ENCODE measurements around the gene ZNF350. TPM values are rescaled to one million over a fixed set of nuclear protein-coding genes. Genes with fewer than 3 reads are reported as not detected.
"Not testable (repeated sequence)": the region's sequence is repeated elsewhere in the genome, so short reads cannot be mapped to it uniquely, and the experiment has no call there.

The ZNF350 gene
- total RNA-seq, 1 donor from 2014 or later = 8.6 TPM

DNA sequence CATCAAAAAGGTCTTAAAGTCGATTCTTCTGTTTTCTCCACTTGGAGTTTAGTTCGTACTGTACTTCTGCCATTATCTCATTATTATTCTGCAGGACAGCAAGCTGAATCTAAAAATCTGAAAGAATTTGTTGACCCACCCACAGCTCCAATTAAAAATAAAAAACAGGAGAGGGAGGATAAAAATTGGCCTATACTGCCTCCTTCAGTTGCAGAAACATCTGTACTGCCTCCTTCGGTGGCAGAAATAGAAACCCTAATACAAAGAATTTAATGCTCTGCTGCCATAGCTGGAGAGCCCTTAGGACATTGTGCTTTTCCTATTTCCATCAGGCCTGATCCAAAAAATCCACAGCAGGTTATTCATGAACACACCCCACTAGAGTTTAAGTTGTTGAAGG lies 9.8 kb downstream of the ZNF350 start:
- H3K4me1 Mint-ChIP-seq (ENCODE audit: low read depth, unreplicated experiment) = no peaks in the 10 kb centered on the region
- no peaks in the 10 kb centered on the region for H3K27me3 Mint-ChIP-seq (ENCODE audit: low read depth, unreplicated experiment)
- FAIRE-seq = no peak
- Histone ChIP-seq H3K9ac (ENCODE audit: low read length) (no peak overlapping the region), H4K20me1 (ENCODE audit: insufficient read depth, low read length) (no peaks in the 10 kb centered on the region), H3K4me2 (ENCODE audit: low read length) (no peak overlapping the region), H3K4me3 (ENCODE audit: insufficient read depth, low read depth, low read length) (no peak overlapping the region), H3K36me3 (ENCODE audit: insufficient read depth, low read length) (peaks cover 4% of the 10 kb centered on the region), H3K27ac (ENCODE audit: low read depth, low read length) (no peak overlapping the region), H3K79me2 (ENCODE audit: insufficient read depth, low read length) (peaks cover 37% of the 10 kb centered on the region), H3K4me1 (ENCODE audit: insufficient read depth, low read length) (no peaks in the 10 kb centered on the region), H3K27me3 (ENCODE audit: insufficient read depth, low read length) (no peaks in the 10 kb centered on the region), H2AFZ (ENCODE audit: low read depth, low read length) (no peak overlapping the region), H3K9me3 (ENCODE audit: insufficient read depth, low read depth, low read length) (peaks cover 23% of the 10 kb centered on the region)
- peaks cover 56% of the 10 kb centered on the region for H3K36me3 Mint-ChIP-seq (ENCODE audit: low read depth, unreplicated experiment)
- peaks cover 43% of the 10 kb centered on the region for H3K9me3 Mint-ChIP-seq (ENCODE audit: unreplicated experiment)
- TF ChIP-seq, protein P1, sequence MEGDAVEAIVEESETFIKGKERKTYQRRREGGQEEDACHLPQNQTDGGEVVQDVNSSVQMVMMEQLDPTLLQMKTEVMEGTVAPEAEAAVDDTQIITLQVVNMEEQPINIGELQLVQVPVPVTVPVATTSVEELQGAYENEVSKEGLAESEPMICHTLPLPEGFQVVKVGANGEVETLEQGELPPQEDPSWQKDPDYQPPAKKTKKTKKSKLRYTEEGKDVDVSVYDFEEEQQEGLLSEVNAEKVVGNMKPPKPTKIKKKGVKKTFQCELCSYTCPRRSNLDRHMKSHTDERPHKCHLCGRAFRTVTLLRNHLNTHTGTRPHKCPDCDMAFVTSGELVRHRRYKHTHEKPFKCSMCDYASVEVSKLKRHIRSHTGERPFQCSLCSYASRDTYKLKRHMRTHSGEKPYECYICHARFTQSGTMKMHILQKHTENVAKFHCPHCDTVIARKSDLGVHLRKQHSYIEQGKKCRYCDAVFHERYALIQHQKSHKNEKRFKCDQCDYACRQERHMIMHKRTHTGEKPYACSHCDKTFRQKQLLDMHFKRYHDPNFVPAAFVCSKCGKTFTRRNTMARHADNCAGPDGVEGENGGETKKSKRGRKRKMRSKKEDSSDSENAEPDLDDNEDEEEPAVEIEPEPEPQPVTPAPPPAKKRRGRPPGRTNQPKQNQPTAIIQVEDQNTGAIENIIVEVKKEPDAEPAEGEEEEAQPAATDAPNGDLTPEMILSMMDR (IDR thresholded peaks at IDR 0.05; ENCODE audit: insufficient read depth, low read depth, low read length) = no peak
- TF ChIP-seq EZH2 (IDR thresholded peaks at IDR 0.05; ENCODE audit: insufficient read depth, low read length) = no peak
- no peak overlapping the region for H3K4me3 Mint-ChIP-seq (ENCODE audit: unreplicated experiment)
- no peak overlapping the region for H3K27ac Mint-ChIP-seq (ENCODE audit: unreplicated experiment)
- no peak for DNase-seq (ENCODE audit: low read depth)

DNA sequence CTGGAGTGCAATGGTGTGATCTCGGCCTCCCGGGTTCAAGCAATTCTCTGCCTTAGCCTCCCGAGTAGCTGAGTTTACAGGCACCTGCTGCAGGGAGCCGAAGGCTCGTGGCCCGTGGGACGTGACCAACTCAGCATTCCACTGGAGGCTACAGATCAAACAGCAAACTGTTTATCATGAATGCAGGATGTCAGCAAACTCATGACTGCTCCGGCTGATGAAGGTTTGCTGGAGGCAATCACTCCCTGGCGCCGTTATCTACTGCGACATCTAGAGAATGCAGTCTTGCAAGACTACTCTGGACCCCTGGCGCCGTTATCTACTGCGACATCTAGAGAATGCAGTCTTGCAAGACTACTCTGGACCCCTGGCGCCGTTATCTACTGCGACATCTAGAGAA lies 10.9 kb downstream of the ZNF350 start:
- peaks cover 47% of the 10 kb centered on the region for H3K9me3 Mint-ChIP-seq (ENCODE audit: unreplicated experiment)
- not testable (repeated sequence) for H3K4me2 ChIP-seq (ENCODE audit: low read length); DNase-seq (ENCODE audit: low read depth); H3K27ac Mint-ChIP-seq (ENCODE audit: unreplicated experiment); H4K20me1 ChIP-seq (ENCODE audit: insufficient read depth, low read length); H3K4me1 ChIP-seq (ENCODE audit: insufficient read depth, low read length); H3K27me3 Mint-ChIP-seq (ENCODE audit: low read depth, unreplicated experiment); H2AFZ ChIP-seq (ENCODE audit: low read depth, low read length); H3K27me3 ChIP-seq (ENCODE audit: insufficient read depth, low read length); H3K9ac ChIP-seq (ENCODE audit: low read length); FAIRE-seq; H3K4me3 ChIP-seq (ENCODE audit: insufficient read depth, low read depth, low read length); H3K27ac ChIP-seq (ENCODE audit: low read depth, low read length); H3K4me1 Mint-ChIP-seq (ENCODE audit: low read depth, unreplicated experiment); H3K4me3 Mint-ChIP-seq (ENCODE audit: unreplicated experiment)
- H3K36me3 Mint-ChIP-seq (ENCODE audit: low read depth, unreplicated experiment) = peaks cover 63% of the 10 kb centered on the region
- H3K9me3 ChIP-seq (ENCODE audit: insufficient read depth, low read depth, low read length) = peaks cover 34% of the 10 kb centered on the region
- peaks cover 27% of the 10 kb centered on the region for H3K79me2 ChIP-seq (ENCODE audit: insufficient read depth, low read length)
- peaks cover 11% of the 10 kb centered on the region for H3K36me3 ChIP-seq (ENCODE audit: insufficient read depth, low read length)

DNA sequence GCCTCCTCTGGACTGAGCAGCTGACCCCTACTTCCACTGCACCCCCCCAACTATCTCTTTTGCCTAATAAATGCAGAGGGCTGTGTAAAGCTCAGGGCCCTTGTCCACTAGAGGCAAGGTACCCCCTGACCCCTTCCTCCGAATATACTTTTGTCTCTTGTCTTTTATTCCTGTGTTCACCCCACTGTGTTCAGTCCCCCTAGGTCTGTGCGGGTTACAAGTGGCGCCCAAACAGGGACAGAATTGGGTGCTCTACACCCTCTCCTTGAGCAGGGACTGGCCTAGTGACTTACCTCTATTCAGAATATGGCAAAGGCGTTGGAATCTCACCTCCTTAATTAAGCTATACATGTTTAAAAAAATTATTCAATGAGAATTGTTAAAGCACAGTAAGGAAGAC lies 15.0 kb downstream of the ZNF350 start:
- no peak overlapping the region for H3K9ac ChIP-seq (ENCODE audit: low read length)
- Mint-ChIP-seq H3K9me3 (ENCODE audit: unreplicated experiment) (peaks cover 60% of the 10 kb centered on the region), H3K36me3 (ENCODE audit: low read depth, unreplicated experiment) (peaks cover 64% of the 10 kb centered on the region), H3K27me3 (ENCODE audit: low read depth, unreplicated experiment) (no peaks in the 10 kb centered on the region), H3K4me3 (ENCODE audit: unreplicated experiment) (no peak overlapping the region), H3K27ac (ENCODE audit: unreplicated experiment) (no peak overlapping the region), H3K4me1 (ENCODE audit: low read depth, unreplicated experiment) (no peaks in the 10 kb centered on the region)
- H3K27me3 ChIP-seq (ENCODE audit: insufficient read depth, low read length) = no peaks in the 10 kb centered on the region
- TF ChIP-seq, protein P1 (IDR thresholded peaks at IDR 0.05; ENCODE audit: insufficient read depth, low read depth, low read length) = no peak
- TF ChIP-seq EZH2 (IDR thresholded peaks at IDR 0.05; ENCODE audit: insufficient read depth, low read length) = no peak
- no peak overlapping the region for H3K4me3 ChIP-seq (ENCODE audit: insufficient read depth, low read depth, low read length)
- no peaks in the 10 kb centered on the region for H3K4me1 ChIP-seq (ENCODE audit: insufficient read depth, low read length)
- H3K27ac ChIP-seq (ENCODE audit: low read depth, low read length) = no peak overlapping the region
- H3K4me2 ChIP-seq (ENCODE audit: low read length) = no peak overlapping the region
- H2AFZ ChIP-seq (ENCODE audit: low read depth, low read length) = no peak overlapping the region
- H3K79me2 ChIP-seq (ENCODE audit: insufficient read depth, low read length) = no peaks in the 10 kb centered on the region
- peaks cover 40% of the 10 kb centered on the region for H3K9me3 ChIP-seq (ENCODE audit: insufficient read depth, low read depth, low read length)
- H4K20me1 ChIP-seq (ENCODE audit: insufficient read depth, low read length) = no peaks in the 10 kb centered on the region
- FAIRE-seq = no peak
- H3K36me3 ChIP-seq (ENCODE audit: insufficient read depth, low read length) = peaks cover 33% of the 10 kb centered on the region
- peak; percentile 24 for DNase-seq (ENCODE audit: low read depth)

Measured in astrocyte (in vitro differentiated cells and primary cell).